ENCODE measurements around the gene C6orf15.
"Not testable (repeated sequence)": the region's sequence is repeated elsewhere in the genome, so short reads cannot be mapped to it uniquely, and the experiment has no call there.

Gene C6orf15

DNA sequence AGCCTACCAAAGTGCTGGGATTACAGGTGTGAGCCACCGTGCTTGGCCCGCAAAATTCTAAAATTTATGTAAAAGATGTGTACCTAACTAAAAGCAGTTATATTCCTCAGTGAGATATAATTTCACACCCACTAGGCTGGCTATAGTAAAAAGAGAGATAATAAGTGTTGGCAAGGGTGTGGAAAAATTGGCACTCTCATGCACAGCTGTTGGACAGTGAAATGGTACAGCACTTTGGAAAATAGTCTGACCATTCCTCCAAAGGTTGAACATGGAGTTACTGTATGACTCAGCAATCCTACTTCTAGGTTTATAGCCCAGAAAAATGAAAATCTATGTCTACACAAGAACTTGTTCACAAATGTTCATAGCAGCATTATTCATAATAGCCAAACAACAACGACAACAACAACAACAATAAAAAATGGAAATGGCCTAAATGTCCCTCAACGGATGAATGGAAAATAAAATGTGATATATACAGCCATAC, 13.9 kb downstream of the C6orf15 start:
- no peak for DNase-seq

DNA sequence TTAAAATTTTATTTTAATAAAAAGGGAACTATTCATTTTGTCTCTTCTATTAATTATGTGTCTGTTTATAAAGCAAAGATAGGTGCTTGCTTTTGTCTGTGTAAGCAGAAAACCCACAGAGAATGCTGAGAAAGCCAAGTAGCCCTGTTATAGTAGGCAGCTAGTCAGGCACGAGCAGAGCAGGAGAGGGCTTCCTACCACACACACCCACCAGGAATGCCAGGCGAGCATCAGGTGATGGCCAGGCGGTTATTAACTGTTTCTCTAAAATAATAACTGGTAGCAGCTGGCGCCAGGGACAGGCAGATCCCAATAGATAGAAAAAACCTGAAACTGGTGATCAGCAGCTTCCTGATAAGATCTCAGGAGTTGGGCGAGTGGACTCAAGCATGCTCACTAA, 15.7 kb downstream of the C6orf15 start:
- no peak for DNase-seq

DNA sequence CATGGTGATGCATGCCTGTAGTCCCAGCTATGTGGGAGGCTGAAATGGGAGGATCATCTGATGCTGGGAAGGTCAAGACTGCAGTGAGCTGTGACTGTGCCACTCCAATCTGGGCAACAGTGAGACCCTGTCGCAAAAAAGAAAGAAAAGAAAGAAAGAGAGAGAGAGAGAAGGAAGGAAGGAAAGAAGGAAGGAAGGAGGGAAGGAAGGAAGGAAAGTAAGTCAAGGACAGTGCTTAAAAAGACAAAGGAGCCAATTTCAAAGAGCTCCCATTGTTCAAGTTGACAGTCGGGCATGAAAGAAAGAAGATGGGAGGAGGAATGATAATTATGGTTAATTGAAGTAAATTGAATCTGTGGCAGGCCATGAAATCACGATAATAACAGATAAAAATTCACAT, 16.2 kb downstream of the C6orf15 start:
- no peak for DNase-seq

DNA sequence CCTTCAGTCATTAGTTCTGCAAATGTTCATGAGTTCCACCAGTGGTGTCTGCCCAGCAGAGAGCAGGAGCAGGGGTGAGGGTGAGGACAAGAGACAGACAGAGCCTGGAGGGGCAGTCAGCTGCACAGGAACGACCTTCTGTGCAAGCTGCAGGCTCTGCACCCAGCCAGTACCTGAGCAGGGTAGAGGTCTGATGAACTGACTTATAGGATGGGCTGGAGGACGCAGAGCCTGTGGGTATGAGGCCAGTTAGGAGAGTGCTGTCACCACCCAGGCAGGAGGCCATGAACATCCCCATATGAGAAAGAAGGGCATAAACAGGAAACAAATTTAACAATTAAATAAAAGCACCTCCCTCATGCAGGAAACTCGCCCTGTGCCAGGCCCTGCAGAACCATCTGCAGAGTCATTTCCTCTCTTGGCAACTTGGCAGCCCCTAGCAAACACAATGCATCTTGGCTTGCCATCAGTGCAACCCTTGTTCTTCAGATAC, 17.9 kb downstream of the C6orf15 start:
- no peak for DNase-seq

DNA sequence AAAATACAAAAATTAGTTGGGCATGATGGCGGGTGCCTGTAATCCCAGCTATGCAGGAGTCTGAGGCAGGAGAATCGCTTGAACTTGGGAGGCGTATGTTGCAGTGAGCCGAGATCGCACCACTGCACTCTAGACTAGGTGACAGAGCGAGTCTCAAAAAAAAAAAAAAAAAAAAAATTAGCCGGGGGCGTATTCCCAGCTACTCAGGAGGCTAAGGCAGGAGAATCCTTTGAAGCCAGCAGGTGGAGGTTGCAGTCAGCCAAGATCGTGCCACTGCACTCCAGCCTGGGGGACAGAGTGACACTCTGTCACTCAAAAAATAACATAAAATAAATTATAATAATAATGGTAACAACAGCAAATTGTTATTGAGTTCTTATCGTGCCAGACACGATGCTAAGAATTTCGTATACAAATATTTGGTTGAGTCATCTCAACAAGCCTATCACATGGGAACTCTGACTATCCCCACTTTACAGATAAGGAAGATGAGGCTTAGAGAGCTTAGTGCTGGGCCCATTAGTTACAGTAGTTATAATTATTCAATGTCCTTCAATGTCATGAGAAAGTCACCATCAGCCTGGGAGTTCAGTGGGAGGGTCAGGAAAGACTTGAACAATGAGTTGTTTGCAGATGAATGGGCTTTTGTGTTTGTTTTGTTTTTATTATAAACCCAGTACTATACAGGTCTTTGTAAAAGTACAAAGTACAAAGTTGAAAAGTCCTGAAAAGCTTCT, 19.4 kb downstream of the C6orf15 start:
- DNase-seq, result no peak

DNA sequence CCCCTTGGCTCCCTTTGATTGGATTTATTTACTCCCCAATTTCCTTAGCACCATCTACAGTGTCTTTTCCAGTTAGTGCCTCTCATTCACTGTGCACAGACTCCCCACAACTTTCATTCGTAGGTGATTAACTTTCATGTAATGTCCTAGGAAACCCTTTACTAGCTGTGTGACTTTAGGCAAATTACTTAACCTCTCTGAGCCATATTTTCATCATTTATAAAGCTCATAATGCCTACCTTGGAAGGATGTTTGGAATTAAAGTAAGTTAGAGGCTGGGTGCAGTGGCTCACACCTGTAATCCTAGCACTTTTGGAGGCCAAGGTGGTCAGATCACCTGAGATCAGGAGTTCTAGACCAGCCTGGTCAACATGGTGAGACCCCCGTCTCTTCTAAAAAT, 20.1 kb downstream of the C6orf15 start:
- no peak for DNase-seq

DNA sequence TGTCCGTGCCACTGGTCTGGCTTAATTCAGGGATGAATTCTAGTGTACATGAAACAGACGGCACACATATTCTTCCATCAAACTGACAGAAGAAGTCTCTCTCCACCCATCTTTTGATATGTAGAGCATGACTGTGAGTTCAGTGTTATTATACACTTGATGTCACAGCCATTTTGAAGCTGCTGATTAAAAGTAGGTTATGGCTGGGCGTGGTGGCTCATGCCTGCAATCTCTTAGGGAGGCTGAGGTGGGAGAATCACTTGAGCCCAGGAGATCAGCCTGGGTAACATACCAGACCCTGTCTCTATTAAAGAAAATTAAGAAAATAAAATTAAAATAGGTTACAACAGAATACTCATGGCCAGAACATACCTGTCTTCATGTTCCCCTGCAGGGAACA, 20.7 kb downstream of the C6orf15 start:
- no peak for DNase-seq

DNA sequence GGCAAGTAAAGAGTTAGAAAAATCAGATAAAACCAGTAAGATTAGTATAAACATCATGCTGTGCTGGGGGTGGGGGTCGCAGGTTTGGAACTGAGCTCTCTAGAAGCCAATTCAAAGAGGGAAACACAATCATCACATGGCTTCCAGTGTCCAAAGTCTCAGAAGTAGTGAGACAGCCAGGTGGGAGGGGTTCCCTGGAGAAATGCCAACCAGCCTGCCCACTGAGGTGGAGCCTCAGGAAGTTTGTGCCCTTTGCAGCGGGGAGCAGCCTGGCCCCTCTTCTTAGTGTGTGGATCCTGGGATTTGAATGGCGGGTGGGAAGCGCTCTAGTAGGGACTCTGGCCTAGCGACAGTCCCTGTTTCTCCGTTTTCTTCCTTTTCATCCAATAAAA, 21.4 kb downstream of the C6orf15 start:
- no peak for DNase-seq

DNA sequence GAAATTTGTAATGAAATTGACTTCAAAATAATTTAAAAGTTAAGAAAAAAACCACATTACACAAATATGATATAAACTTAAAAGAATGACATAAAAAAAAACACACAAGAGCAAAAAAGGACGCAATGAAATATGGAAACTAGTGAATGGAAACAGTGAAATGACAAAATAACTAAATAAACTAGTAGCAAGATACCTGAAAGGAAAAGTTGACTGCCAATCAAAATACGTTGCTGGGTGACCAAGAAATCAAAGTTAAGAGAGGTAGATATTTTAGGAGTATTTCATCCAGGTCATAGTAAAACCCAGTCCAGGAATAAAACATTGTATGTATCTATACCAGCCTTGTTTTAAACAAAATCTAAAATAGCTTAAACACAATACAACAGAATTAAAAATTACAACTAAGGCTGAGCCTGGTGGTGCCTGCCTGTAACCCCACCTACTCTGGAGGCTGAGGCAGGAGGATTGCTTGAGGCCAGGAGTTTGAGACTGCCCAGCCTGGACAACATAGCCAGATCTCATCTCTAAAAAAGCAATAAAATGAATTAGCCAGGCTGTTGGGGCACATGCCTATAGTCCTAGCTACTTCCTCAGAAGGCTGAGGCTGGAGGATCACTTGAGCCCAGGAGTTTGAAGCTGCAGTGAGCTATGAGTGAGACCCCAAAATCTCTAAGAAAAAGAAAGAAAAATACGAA, 22.0 kb downstream of the C6orf15 start:
- DNase-seq, result no peak

DNA sequence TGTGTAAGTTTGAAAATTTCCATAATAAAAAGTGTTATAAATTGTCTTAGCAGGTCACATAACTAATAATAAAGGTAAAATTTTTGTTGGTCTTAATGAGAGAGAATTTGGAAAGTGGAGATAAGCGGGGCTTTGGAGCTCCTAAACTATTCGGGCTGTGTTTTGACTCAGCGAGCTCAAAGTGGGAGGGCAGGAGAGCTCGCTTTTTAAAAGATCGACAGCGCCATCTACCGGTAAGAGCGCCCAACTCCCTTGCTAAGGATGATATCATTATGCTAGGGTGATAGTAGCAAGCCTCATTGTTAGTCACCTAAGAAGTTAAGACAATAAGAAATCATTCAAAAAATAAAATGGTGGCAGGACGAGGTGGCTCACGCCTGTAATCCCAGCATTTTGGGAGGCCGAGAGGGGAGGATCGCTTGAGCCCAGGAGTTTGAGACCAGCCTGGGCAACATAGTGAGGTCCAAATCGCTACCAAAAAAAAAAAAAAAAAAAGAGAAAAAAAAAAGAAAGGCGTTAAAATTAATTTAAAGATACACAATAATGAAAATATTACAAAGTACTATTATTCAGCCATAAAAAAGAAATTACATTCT, 24.8 kb downstream of the C6orf15 start:
- peak; percentile 60 for DNase-seq

DNA sequence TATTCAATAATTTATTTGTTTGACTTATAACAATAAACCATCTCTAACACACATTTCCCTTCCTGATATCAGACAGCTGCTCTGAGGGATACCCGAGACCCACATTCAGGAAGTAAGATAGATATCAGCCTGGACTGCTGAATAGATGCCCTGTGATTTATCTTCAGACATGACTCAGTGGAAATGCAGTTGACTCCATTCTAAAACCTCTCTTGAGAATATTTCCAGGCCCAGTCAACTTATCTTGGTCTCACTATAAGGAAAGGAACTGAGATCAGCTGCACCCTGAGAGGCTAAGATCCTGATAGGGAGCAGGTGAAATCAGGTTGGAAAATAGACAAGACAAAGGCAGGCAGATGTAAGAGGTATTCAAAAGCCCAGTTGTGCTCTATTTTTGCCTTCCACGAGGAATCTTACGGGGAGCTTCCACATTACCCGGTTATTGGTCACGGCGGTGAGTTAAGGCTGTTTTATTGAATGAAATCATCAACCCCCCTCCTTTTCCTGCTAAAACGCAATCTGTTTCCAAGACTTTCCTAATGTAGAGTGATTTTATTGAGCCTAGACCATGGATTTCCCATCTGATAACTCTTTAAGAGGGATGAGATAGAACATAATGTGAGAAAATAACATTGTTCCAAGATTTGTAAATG, 25.5 kb downstream of the C6orf15 start:
- no peak for DNase-seq

DNA sequence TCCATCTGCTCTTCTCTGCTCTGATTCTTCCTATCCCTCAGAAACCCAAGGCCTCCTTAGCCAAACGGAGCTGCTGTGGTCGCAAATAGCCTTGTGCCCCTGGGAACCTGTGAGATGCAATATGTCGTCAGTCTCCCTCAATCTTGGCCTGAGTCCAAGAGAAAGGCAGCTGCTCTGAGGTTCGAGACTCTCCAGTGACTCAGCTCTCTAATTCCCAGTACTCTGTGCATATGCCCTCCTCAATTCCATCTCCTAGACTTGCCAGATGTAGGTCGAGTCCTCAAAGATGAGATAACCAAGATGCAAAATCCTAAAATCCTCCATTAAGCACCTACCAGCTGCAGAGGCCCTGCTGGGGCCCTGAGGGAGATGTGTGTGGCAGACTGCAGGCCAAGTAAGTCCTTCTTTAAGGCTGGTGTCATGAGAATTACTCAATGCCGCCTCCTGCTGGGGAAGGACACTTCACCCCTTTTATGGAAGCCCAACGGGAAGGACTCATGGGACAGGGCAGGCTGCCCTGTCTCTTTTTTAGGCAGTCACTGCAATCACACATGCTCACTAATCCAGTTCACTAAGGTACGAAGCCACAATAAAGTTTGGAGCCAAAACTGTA, 28.5 kb downstream of the C6orf15 start:
- DNase-seq, result no peak

DNA sequence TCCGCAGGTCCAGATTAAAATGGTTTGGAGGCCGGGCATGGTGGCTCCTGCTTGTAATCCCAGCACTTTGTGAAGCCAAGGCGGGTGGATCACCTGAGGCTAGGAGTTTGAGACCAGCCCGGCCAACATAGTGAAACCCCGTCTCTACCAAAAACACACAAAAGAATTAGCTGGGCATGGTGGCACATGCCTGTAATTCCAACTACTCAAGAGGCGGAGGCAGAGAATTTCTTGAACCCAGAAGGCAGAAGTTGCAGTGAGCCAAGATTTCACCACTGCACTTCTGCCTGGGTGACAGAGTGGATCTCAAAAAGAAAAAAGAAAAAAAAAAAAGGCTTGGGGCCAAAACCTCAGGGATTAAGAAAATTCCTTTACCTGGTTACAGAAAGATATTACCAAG, 30.5 kb downstream of the C6orf15 start:
- DNase-seq, result no peak

DNA sequence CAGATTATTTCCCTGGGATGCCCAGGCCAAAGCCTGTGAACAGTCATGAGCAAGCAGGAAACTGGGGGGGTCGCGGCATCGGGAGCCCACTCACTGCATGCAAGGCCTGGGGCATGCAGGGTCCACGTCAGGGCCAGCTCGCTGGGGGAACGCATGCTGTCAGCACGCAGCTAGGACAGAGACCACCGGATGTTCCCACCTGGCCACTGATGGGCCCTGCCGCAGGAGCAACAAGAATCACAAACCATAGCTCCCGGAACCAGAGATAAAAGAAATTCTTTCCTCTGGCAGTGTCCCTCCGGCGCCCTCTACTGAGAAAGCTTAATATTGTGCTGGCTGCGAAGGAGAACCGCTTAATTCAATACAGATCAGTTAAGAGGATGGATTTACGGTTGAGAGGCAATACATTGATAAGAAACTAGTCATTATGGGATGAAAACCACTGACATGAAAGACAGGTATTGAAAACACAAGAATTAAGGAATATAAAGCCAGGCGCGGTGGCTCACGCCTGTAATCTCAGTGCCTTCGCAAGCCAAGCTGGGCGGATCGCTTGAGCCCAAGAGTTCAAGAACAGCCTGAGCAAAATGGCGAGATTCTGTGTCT, 32.6 kb downstream of the C6orf15 start:
- peak; percentile 2 for DNase-seq

DNA sequence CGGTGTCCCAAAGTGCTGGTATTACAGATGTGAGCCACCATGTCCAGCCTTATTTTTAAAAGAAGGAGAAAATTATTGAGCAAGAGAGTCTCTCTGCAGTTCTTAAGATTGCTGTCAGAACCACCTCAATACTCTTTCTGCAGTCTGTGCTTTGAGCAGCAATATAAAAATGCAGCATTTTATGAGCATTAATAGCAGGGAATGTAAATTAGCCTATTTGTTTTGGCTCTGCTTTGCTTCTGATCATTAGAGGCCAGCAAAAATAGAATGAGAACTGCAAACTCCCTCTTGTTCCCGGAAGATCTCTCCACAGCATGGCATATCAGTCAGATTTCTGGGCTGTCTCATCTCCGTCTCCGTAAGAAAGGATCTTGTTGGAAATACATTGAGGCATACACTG, 35.8 kb downstream of the C6orf15 start:
- no peak for DNase-seq

DNA sequence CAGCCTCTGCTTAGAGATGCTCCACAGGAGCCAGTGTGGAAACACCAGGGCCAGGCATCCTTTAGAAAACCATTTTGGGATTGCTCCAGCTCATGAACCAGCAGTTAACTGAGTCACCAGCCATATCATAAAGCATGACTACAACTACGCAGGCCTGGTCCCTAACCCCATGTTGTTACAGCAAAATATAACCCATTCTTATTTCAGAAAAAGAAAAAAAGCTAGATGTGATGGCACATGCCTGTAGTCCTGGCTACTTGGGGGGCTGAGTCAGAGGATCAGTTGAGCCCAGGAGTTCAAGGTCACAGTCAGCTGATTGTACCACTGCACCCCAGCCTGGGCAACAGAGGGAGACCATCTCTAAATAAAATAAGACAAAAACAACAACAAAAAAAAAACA, 36.8 kb downstream of the C6orf15 start:
- no peak for DNase-seq

DNA sequence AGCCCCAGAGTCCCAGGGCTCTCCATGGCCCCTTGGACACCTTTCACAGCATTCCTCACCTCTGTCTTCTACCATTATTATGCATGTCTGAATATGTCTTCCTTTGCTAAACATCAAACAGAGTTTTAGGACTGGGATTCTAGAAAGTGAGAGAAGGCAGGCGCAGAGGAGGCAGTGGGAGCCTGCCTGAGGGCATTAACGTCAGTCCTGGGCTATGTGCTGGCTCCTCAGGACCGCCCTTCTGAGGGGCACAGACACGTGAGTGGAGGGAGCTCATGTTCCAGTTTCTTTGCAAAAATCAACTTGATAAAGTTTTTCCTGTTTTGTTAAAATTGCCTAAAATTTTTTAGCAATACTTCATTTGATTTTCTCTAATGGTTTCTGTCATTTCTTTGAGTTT, 38.0 kb downstream of the C6orf15 start:
- no peak for DNase-seq

DNA sequence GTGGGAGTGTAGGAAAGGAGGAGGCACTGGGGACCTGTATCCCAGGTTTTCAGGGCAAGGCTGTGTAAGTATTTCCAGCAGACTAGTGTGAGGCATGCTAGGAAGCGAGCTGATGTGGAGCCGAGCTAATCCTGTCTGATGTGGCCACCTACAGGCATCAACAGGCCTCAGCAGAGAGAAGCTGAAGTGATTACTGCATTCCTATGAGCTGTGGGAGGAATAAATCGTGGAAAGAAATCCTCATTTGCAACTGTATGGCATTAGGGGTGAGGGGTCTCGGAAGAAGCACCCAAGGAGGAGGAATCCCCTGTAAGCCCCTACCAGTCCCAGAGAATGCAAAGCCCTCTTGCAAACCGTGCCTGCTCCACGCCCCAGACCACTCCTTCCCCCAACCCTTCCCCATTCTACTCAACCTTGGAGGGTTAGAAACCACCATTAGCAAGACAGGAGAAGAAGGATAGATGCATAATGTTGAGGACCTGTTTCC, 41.6 kb downstream of the C6orf15 start:
- DNase-seq, result peak; percentile 4

DNA sequence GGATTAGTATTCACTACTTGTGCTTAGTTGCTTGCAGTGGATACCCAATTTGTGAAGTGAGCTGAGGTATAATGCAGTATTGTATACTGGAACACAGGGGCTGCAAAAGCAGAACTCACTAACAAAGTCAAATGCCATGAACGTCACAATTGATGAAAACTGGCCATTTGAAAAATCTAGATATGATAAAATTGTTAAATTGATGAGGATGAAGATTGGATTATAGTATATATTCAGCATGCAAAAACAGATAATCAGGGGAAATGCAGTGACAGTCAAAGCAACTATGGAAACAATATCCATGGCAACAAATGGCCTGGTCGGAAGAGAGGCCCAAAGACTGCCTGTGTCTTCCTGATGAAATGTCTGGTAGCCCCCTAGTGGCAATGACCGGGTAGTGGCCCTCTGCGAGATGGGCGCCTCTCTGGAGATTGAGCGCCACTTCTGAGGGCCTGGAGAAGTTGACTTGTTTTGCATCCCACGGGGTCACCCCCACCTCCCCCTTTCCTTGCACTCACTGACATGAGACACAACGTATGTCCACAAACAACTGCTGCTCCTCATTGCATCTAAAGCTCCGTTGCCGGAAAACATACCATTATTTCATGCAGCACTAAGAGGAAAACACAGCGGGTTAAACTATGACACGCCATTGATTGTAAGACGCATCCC, 43.6 kb downstream of the C6orf15 start:
- DNase-seq, result peak; percentile 33

DNA sequence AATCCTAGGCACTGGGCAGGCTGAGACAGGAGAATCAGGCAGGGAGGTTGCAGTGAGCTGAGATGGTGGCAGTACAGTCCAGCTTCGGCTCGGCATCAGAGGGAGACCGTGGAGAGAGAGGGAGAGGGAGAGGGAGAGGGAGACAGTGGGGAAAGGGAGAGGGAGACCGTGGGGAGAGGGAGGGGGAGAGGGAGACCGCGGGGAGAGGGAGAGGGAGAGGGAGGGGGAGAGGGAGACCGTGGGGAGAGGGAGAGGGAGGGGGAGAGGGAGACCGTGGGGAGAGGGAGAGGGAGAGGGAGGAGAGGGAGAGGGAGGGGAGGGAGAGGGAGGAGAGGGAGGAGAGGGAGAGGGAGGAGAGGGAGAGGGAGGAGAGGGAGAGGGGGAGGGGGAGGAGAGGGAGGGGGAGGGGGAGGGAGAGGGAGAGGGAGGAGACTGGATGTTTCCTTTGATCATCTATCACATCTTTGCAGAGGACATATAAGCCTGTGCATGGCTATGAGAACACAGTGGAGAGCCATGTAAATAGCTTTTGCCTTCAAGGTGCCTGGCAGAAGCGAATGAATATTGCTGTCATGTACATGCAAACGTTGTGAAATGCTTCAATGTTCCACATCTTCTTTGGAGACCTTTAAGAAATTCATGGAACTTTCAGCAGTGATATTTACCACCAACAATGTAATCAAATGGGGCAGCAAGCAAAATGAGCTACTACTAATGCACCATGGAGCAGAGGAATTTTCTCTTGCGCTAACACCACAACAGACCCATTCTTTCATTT, 44.3 kb downstream of the C6orf15 start:
- not testable (repeated sequence) for DNase-seq

DNA sequence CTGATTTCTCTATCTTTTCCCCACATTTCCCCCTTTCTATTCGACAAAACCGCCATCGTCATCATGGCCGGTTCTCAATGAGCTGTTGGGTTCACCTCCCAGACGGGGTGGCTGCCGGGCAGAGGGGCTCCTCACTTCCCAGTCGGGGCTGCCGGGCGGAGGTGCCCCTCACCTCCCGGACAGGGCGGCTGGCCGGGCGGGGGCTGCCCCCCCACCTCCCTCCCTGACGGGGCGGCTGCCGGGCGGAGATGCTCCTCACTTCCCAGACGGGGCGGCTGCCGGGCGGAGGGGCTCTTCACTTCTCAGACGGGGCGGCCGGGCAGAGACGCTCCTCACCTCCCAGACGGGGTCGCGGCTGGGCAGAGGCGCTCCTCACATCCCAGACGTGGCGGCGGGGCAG, 45.3 kb downstream of the C6orf15 start:
- not testable (repeated sequence) for DNase-seq

All from NCI-H1092 (cell line).